Fibroblast of villous mesenchyme (primary cell): ENCODE results near the gene TCF23. TPM values are rescaled to one million over a fixed set of nuclear protein-coding genes. Genes with fewer than 3 reads are reported as not detected.
"Not testable (repeated sequence)": the region's sequence is repeated elsewhere in the genome, so short reads cannot be mapped to it uniquely, and the experiment has no call there.

Source experiments
- DNase-seq: peaks from one replicate; pipeline ENCODE4 v3.0.0-alpha.2; 2010; ENCODE audit warnings: low read depth
- H3K4me3 ChIP-seq: 2 replicates; pipeline ENCODE4 v1.5.1; 2011; ENCODE audit warnings: low read depth, mild to moderate bottlenecking, low read length
- CTCF ChIP-seq: IDR thresholded peaks from 2 replicates; pipeline ENCODE4 v1.5.1; 2012; ENCODE audit warnings: low read depth, mild to moderate bottlenecking, low read length; ENCODE audit not compliant: insufficient read depth
- total RNA-seq: library from RNA; depleted of rRNA; stranded (reverse); fragments of >200 nt; gene quantifications from 2 replicates; pipeline ENCODE4 v1.2.3, GENCODE V29; 2012

The TCF23 gene
- total RNA-seq, 1 donor = not detected

- no peak for TF ChIP-seq CTCF
- H3K4me3 ChIP-seq = no peak overlapping the region
- peak; percentile 38 for DNase-seq
Measured at GRCh38 chr2:27194538-27195354, 45.9 kb downstream of the TCF23 start.

- DNase-seq, H3K4me3 ChIP-seq: not testable (repeated sequence)
Measured at GRCh38 chr2:27195799-27196198, 47.0 kb downstream of the TCF23 start.

- not testable (repeated sequence) for DNase-seq, H3K4me3 ChIP-seq
Measured at GRCh38 chr2:27198068-27198467, 49.3 kb downstream of the TCF23 start.

- no peak overlapping the region for H3K4me3 ChIP-seq
- no peak for TF ChIP-seq CTCF
- no peak for DNase-seq
Measured at GRCh38 chr2:27198627-27199026, 49.8 kb downstream of the TCF23 start.

GRCh38 chr2:27199241-27199640 is 50.4 kb downstream of the TCF23 start:
- no peak for TF ChIP-seq CTCF
- H3K4me3 ChIP-seq = no peak overlapping the region
- no peak for DNase-seq

GRCh38 chr2:27201675-27202074 is 52.9 kb downstream of the TCF23 start:
- DNase-seq = no peak
- no peak overlapping the region for H3K4me3 ChIP-seq
- TF ChIP-seq CTCF = no peak

- no peak for TF ChIP-seq CTCF
- no peak for DNase-seq
- no peak overlapping the region for H3K4me3 ChIP-seq
Measured at GRCh38 chr2:27202854-27203253, 54.0 kb downstream of the TCF23 start.

- H3K4me3 ChIP-seq = no peak overlapping the region
- no peak for TF ChIP-seq CTCF
- no peak for DNase-seq
Measured at GRCh38 chr2:27203741-27204140, 54.9 kb downstream of the TCF23 start.
